ENCODE results near the gene CDC42EP3. TPM values are rescaled to one million over a fixed set of nuclear protein-coding genes. Genes with fewer than 3 reads are reported as not detected.

The CDC42EP3 gene
- total and polyA plus RNA-seq, 2 experiments from 2014 or later: 31.4 TPM

GRCh38 chr2:37667704-37668103, 3.7 kb downstream of the CDC42EP3 start (continued):
- no peak for TF ChIP-seq ZNF462 (CRISPR knock-in tag; IDR thresholded peaks at IDR 0.05)
- no peak for TF ChIP-seq EZH2 (IDR thresholded peaks at IDR 0.05; ENCODE audit: low read depth, unreplicated experiment)

DNA sequence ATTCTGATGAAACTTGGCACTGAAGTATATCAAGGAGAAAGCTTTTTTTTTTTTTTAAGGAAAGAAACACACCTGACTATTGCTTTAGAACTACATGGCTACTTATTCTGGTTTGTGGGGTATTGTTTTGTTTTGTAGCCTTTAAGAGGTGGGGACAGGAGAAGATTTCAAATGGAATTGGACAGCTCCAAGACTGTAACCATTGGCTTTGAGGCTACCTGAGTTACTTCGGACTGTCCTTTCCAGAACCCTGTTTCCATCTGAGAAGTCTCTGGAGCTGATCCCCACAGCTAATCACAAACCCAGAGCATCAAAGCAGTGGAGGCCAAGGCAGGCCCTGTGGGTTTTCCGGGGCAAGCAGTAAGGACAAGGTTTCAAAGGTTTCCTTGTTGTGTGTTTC, 4.7 kb downstream of the CDC42EP3 start:
- Mint-ChIP-seq H3K27ac (no peak overlapping the region), H3K27me3 (ENCODE audit: insufficient read depth, low read depth, poor library complexity) (peaks cover 7% of the 10 kb centered on the region), H3K9me3 (no peaks in the 10 kb centered on the region; the same call in 2 of the 3 replicates), H3K36me3 (ENCODE audit: low read depth) (peaks cover 36% of the 10 kb centered on the region), H3K4me1 (peaks cover 58% of the 10 kb centered on the region), H3K4me3 (no peak overlapping the region)
- Histone ChIP-seq H3K4me3 (no peak overlapping the region), H3K4me1 (ENCODE audit: insufficient read depth) (peaks cover 52% of the 10 kb centered on the region), H2AFZ (no peak overlapping the region), H3K27ac (ENCODE audit: low read depth) (no peak overlapping the region), H3K79me2 (replicated peaks; ENCODE audit: insufficient read depth) (peaks cover 91% of the 10 kb centered on the region), H4K20me1 (replicated peaks; ENCODE audit: insufficient read depth) (peaks cover 62% of the 10 kb centered on the region), H3K36me3 (ENCODE audit: insufficient read depth) (no peaks in the 10 kb centered on the region), H3F3A (replicated peaks; ENCODE audit: low read depth) (no peaks in the 10 kb centered on the region), H3K27me3 (ENCODE audit: insufficient read depth) (peaks cover 8% of the 10 kb centered on the region), H3K9me2 (ENCODE audit: insufficient read depth) (no peaks in the 10 kb centered on the region), H3K4me2 (no peak overlapping the region)
- DNase-seq (ENCODE audit: low spot score): no peak
- TF ChIP-seq ZNF114 (CRISPR knock-in tag; IDR thresholded peaks at IDR 0.05): no peak
- TF ChIP-seq, protein P1, sequence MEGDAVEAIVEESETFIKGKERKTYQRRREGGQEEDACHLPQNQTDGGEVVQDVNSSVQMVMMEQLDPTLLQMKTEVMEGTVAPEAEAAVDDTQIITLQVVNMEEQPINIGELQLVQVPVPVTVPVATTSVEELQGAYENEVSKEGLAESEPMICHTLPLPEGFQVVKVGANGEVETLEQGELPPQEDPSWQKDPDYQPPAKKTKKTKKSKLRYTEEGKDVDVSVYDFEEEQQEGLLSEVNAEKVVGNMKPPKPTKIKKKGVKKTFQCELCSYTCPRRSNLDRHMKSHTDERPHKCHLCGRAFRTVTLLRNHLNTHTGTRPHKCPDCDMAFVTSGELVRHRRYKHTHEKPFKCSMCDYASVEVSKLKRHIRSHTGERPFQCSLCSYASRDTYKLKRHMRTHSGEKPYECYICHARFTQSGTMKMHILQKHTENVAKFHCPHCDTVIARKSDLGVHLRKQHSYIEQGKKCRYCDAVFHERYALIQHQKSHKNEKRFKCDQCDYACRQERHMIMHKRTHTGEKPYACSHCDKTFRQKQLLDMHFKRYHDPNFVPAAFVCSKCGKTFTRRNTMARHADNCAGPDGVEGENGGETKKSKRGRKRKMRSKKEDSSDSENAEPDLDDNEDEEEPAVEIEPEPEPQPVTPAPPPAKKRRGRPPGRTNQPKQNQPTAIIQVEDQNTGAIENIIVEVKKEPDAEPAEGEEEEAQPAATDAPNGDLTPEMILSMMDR (conservative IDR thresholded peaks at IDR 0.05; ENCODE audit: low read depth in 2 of 2): no peak
- no peak for TF ChIP-seq ZNF462 (CRISPR knock-in tag; IDR thresholded peaks at IDR 0.05)
- ATAC-seq: no peak
